H1 (cell line): ENCODE results near the gene ENOX2. TPM values are rescaled to one million over a fixed set of nuclear protein-coding genes. Genes with fewer than 3 reads are reported as not detected.

Source experiments
- CTCF ChIA-PET: fragments of 300-600 bp; sonication (Branson Sonifier 250); formaldehyde crosslinking; loops from one replicate; lab custom pipeline; 2021; ENCODE audit not compliant: partially characterized antibody; lab: Charles Lee
- POLR2A ChIA-PET: fragments of 300-600 bp; sonication (Branson Sonifier 250); formaldehyde crosslinking; loops from one replicate; lab custom pipeline; 2021; ENCODE audit warnings: inconsistent platforms; ENCODE audit not compliant: partially characterized antibody; lab: Charles Lee
- DNase-seq, 2 experiments: peaks; one replicate each; pipeline versions ENCODE4 v3.0.0 to v3.0.0-alpha.2; 2010 to 2022; ENCODE audit warnings: low spot score in 2 of 2, low read depth in 1 of 2, mixed read lengths in 1 of 2
- FAIRE-seq: peaks from 2 replicates; lab custom pipeline; 2011; peaks lifted over from hg19 to GRCh38; lab: Jason Lieb, UNC
- H2AFZ ChIP-seq: 2 replicates; pipeline ENCODE4 v1.8.1; 2012; ENCODE audit warnings: low read length, inconsistent platforms
- H2AK5ac ChIP-seq: 2 replicates; pipeline ENCODE4 v1.6.1; 2013; ENCODE audit warnings: low read depth, low read length
- H2BK120ac ChIP-seq: replicated peaks from 2 replicates; pipeline ENCODE3; 2013; ENCODE audit warnings: low read depth, low read length, inconsistent platforms
- H2BK12ac ChIP-seq: 2 replicates; pipeline ENCODE4 v1.6.1; 2013; ENCODE audit warnings: low read depth, low read length
- H2BK15ac ChIP-seq: 2 replicates; pipeline ENCODE4 v1.6.1; 2013; ENCODE audit warnings: low read length
- H2BK20ac ChIP-seq: 2 replicates; pipeline ENCODE4 v1.6.1; 2013; ENCODE audit warnings: low read length
- H2BK5ac ChIP-seq: 2 replicates; pipeline ENCODE4 v1.6.1; 2013; ENCODE audit warnings: low read depth, low read length
- H3K14ac ChIP-seq: 2 replicates; pipeline ENCODE4 v1.6.1; 2013; ENCODE audit warnings: inconsistent platforms; ENCODE audit not compliant: insufficient read length
- H3K18ac ChIP-seq: 2 replicates; pipeline ENCODE4 v1.6.1; 2013; ENCODE audit warnings: low read length; ENCODE audit errors: extremely low read depth
- H3K23ac ChIP-seq: 2 replicates; pipeline ENCODE4 v1.6.1; 2013; ENCODE audit warnings: inconsistent platforms; ENCODE audit not compliant: insufficient read length
- H3K23me2 ChIP-seq: 2 replicates; pipeline ENCODE4 v1.6.1; 2013; ENCODE audit warnings: low read depth, low read length
- H3K27ac ChIP-seq: 2 replicates; pipeline ENCODE4 v1.6.1; 2011; ENCODE audit warnings: low read depth, low read length, inconsistent platforms
- H3K27me3 ChIP-seq, 4 experiments: replicated peaks in 1 of 4; 1 replicate in 1 of 4; 2 replicates in 3 of 4; pipeline versions ENCODE4 v1.6.1 to v1.8.1; 2011 to 2013; ENCODE audit warnings: low read length in 3 of 4, mild to moderate bottlenecking in 3 of 4, inconsistent platforms in 2 of 4, mixed read lengths in 2 of 4, moderate library complexity in 1 of 4; ENCODE audit not compliant: control insufficient read depth in 3 of 4, insufficient read depth in 3 of 4; ENCODE audit errors: extremely low read depth in 1 of 4
- H3K36me3 ChIP-seq, 4 experiments: 2 replicates each; pipeline versions ENCODE4 v1.6.1 to v1.8.1; 2011 to 2013; ENCODE audit warnings: mild to moderate bottlenecking in 4 of 4, low read length in 3 of 4, moderate library complexity in 2 of 4, control low read depth in 1 of 4, inconsistent platforms in 1 of 4; ENCODE audit not compliant: insufficient read depth in 4 of 4, control insufficient read depth in 2 of 4
- H3K4ac ChIP-seq: replicated peaks from 2 replicates; pipeline ENCODE3; 2013; ENCODE audit warnings: low read length, low read depth, mixed read lengths, inconsistent platforms; ENCODE audit not compliant: insufficient read length
- H3K4me1 ChIP-seq, 4 experiments: replicated peaks in 1 of 4; 1 replicate in 1 of 4; 2 replicates in 3 of 4; pipeline versions ENCODE4 v1.6.1 to v1.8.1; 2011 to 2013; ENCODE audit warnings: low read length in 3 of 4, inconsistent platforms in 2 of 4, mixed read lengths in 1 of 4; ENCODE audit not compliant: insufficient read depth in 4 of 4, control insufficient read depth in 3 of 4
- H3K4me2 ChIP-seq, 2 experiments: 2 replicates each; pipeline versions ENCODE4 v1.6.1 to v1.8.1; 2011 to 2013; ENCODE audit warnings: low read depth in 2 of 2, low read length in 2 of 2, control low read depth in 1 of 2, inconsistent platforms in 1 of 2, mild to moderate bottlenecking in 1 of 2; ENCODE audit not compliant: insufficient read depth in 1 of 2
- H3K4me3 ChIP-seq, 4 experiments: fragments of 200-600, 300-600 bp in 1 of 4; sonication (generic), shearing (Covaris generic), sonication (Bioruptor Twin) in 1 of 4; 2 replicates each; pipeline versions ENCODE4 v1.5.1 to v1.8.1; 2011 to 2016; ENCODE audit warnings: low read length in 4 of 4, low read depth in 3 of 4, control low read depth in 2 of 4, inconsistent platforms in 2 of 4, mild to moderate bottlenecking in 2 of 4, mixed read lengths in 1 of 4, moderate library complexity in 1 of 4; ENCODE audit not compliant: insufficient read depth in 2 of 4; ENCODE audit errors: extremely low read depth in 1 of 4
- H3K56ac ChIP-seq: replicated peaks from 2 replicates; pipeline ENCODE3; 2013; ENCODE audit warnings: low read depth, mild to moderate bottlenecking, mixed read lengths, low read length, inconsistent platforms; ENCODE audit not compliant: insufficient read length
- H3K79me1 ChIP-seq: 2 replicates; pipeline ENCODE4 v1.6.1; 2013; ENCODE audit warnings: low read depth, low read length, control low read depth
- H3K79me2 ChIP-seq, 2 experiments: 2 replicates each; pipeline versions ENCODE4 v1.6.1 to v1.8.1; 2012 to 2013; ENCODE audit warnings: low read length in 2 of 2, mild to moderate bottlenecking in 2 of 2, inconsistent platforms in 1 of 2; ENCODE audit not compliant: insufficient read depth in 2 of 2, control insufficient read depth in 1 of 2
- H3K9ac ChIP-seq, 4 experiments: replicated peaks in 1 of 4; 1 replicate in 1 of 4; 2 replicates in 3 of 4; pipeline versions ENCODE4 v1.6.1 to v1.8.1; 2011 to 2013; ENCODE audit warnings: low read depth in 3 of 4, low read length in 3 of 4, control low read depth in 2 of 4, mild to moderate bottlenecking in 2 of 4, moderate library complexity in 2 of 4, inconsistent platforms in 1 of 4; ENCODE audit errors: extremely low read depth in 1 of 4
- H3K9me3 ChIP-seq, 2 experiments: 2 replicates each; pipeline versions ENCODE4 v1.6.1 to v1.8.1; 2012 to 2013; ENCODE audit warnings: mild to moderate bottlenecking in 2 of 2, moderate library complexity in 2 of 2, control low read depth in 1 of 2, inconsistent platforms in 1 of 2, low read depth in 1 of 2, low read length in 1 of 2, mixed read lengths in 1 of 2; ENCODE audit not compliant: insufficient read depth in 2 of 2
- H4K20me1 ChIP-seq, 2 experiments: replicated peaks in 1 of 2; 2 replicates each; pipeline versions ENCODE3 to v1.8.1; 2011 to 2013; ENCODE audit warnings: inconsistent platforms in 2 of 2, low read length in 2 of 2, mild to moderate bottlenecking in 1 of 2; ENCODE audit not compliant: insufficient read depth in 2 of 2, control insufficient read depth in 1 of 2
- H4K5ac ChIP-seq: 2 replicates; pipeline ENCODE4 v1.6.1; 2013; ENCODE audit warnings: low read length, low read depth, mixed read lengths, inconsistent platforms; ENCODE audit not compliant: insufficient read length
- H4K8ac ChIP-seq: 2 replicates; pipeline ENCODE4 v1.8.0; 2013; ENCODE audit warnings: mild to moderate bottlenecking, moderate library complexity, low read length, inconsistent platforms; ENCODE audit not compliant: insufficient read depth; ENCODE audit errors: extremely low read depth
- H4K91ac ChIP-seq: replicated peaks from 2 replicates; pipeline ENCODE3; 2013; ENCODE audit warnings: low read length, mixed read lengths, inconsistent platforms; ENCODE audit not compliant: insufficient read length
- BRCA1 ChIP-seq: IDR thresholded peaks from 2 replicates; pipeline ENCODE4 v1.6.1; 2012; ENCODE audit warnings: low read depth, low read length, improper control_type of control experiment
- CBX8 ChIP-seq: fragments of 300-800, 300-1000 bp; sonication (generic); IDR thresholded peaks from 2 replicates; pipeline ENCODE4 v1.7.1; 2016; ENCODE audit warnings: low read depth, low read length, borderline replicate concordance
- GTF2F1 ChIP-seq: IDR thresholded peaks from 2 replicates; pipeline ENCODE4 v1.6.1; 2012; ENCODE audit warnings: low read depth, low read length, improper control_type of control experiment, borderline replicate concordance
- PHF8 ChIP-seq: fragments of 200-600 bp; sonication (generic); conservative IDR thresholded peaks from 2 replicates; pipeline ENCODE4 v1.7.1; 2012; ENCODE audit warnings: low read depth, mild to moderate bottlenecking, inconsistent platforms, low read length, moderate library complexity
- POLR2A ChIP-seq, 2 experiments: IDR thresholded peaks; 1 replicate in 1 of 2; 2 replicates in 1 of 2; pipeline ENCODE4 v1.6.1; 2011; ENCODE audit warnings: low read depth in 2 of 2, low read length in 2 of 2, mild to moderate bottlenecking in 2 of 2; ENCODE audit errors: control extremely low read depth in 1 of 2
- RNF2 ChIP-seq: fragments of 200-900, 300-1000 bp; sonication (generic); IDR thresholded peaks from 2 replicates; pipeline ENCODE4 v1.7.1; 2016; ENCODE audit warnings: borderline replicate concordance, low read depth, mild to moderate bottlenecking, antibody characterized with exemption, low read length; ENCODE audit not compliant: poor library complexity, severe bottlenecking; ENCODE audit errors: missing control alignments
- SAP30 ChIP-seq: fragments of 300-600 bp; sonication (generic); IDR thresholded peaks from 2 replicates; pipeline ENCODE4 v1.7.1; 2012; ENCODE audit warnings: low read length, moderate library complexity, mild to moderate bottlenecking, inconsistent platforms; ENCODE audit not compliant: insufficient read depth, insufficient replicate concordance
- WGBS, 2 experiments: shearing (Covaris generic) in 1 of 2; methylation state at CpG; one replicate each; pipeline versions ENCODE4 v1.1.6 to v1.1.7; 2013 to 2015; ENCODE audit warnings: low lambda C conversion rate in 2 of 2, mixed read lengths in 2 of 2, inconsistent platforms in 1 of 2, low coverage in 1 of 2, missing lambda C conversion rate in 1 of 2; ENCODE audit not compliant: insufficient replicate concordance in 2 of 2, insufficient coverage in 1 of 2, insufficient read length in 1 of 2; ENCODE audit errors: extremely low coverage in 1 of 2, missing lambda C conversion rate in 1 of 2; 5-methylcytosine and 5-hydroxymethylcytosine counted together
- polyA plus RNA-seq, 7 experiments: library from polyadenylated mRNA; depleted of rRNA in 3 of 7; stranded (reverse) in 5 of 7; unstranded in 2 of 7; fragments of >200 nt in 5 of 7; fragments of 200-250 nt in 2 of 7; gene quantifications; 1 replicate in 5 of 7; 2 replicates in 1 of 7; 4 replicates in 1 of 7; pipeline versions ENCODE4 v1.2.1 to v1.2.3, GENCODE V29; 2011 to 2013; ENCODE audit warnings: missing spikeins in 2 of 7, mixed read lengths in 2 of 7
- total RNA-seq: library from RNA; stranded (reverse); fragmentation: NEBNext Ultra II Directional; extraction: Animal tissue kit (Norgen Biotek cat#: 25700); gene quantifications from 2 replicates; pipeline ENCODE4 v1.2.1, GENCODE V29; 2021

ENOX2 gene
- total and polyA plus RNA-seq, 2 of the 8 experiments (the other 6 are each of a cell fraction or from before 2014, with no cell fraction given), result 4.5 to 12.3 TPM

- no peak overlapping the region for H4K91ac ChIP-seq
- no peak for DNase-seq
- no peaks in the 10 kb centered on the region for H3K79me1 ChIP-seq
- no peak overlapping the region for H2BK12ac ChIP-seq
- TF ChIP-seq SAP30, result no peak
- no peak for TF ChIP-seq POLR2A (IDR thresholded peaks at IDR 0.05; ENCODE audit: control extremely low read depth in 1 of 2, low read depth in 2 of 2, low read length in 2 of 2)
- TF ChIP-seq GTF2F1, result no peak
- TF ChIP-seq PHF8, result no peak
- no peak for TF ChIP-seq RNF2
- no peak for TF ChIP-seq BRCA1
- TF ChIP-seq CBX8, result no peak
- TF ChIP-seq, all 59 proteins: peak for 0
- H2AK5ac ChIP-seq, result no peak overlapping the region
- no peaks in the 10 kb centered on the region for H3K79me2 ChIP-seq
- 88% methylated on average over 4 of the region's 4 CpGs; no CpG with 5 or more reads in 1 of the 2 experiments for WGBS, 2 experiments
- no peaks in the 10 kb centered on the region for H3K36me3 ChIP-seq
- H3K14ac ChIP-seq, result no peak overlapping the region
- ChIA-PET POLR2A (no interaction called here), CTCF (interaction anchor here (1.5 kb wide), 1 partner anchor 195 kb away, joined by 3 read pairs; no protein-coding TSS in a partner anchor)
- H2BK15ac ChIP-seq, result no peak overlapping the region
- H2AFZ ChIP-seq, result no peak overlapping the region
- FAIRE-seq, result no peak
- H3K4me3 ChIP-seq, result no peak overlapping the region
- H2BK120ac ChIP-seq, result no peak overlapping the region
- no peak overlapping the region for H3K56ac ChIP-seq
- H3K23ac ChIP-seq, result no peak overlapping the region
- no peak overlapping the region for H3K18ac ChIP-seq
- no peak overlapping the region for H3K9ac ChIP-seq
- no peak overlapping the region for H2BK20ac ChIP-seq
- H3K4ac ChIP-seq, result no peak overlapping the region
- no peak overlapping the region for H3K27ac ChIP-seq
- H3K9me3 ChIP-seq, result no peaks in the 10 kb centered on the region
- H4K8ac ChIP-seq, result no peak overlapping the region
- H3K4me2 ChIP-seq, result no peak overlapping the region
- H3K23me2 ChIP-seq, result no peaks in the 10 kb centered on the region
- H4K20me1 ChIP-seq, result no peaks in the 10 kb centered on the region
- H3K4me1 ChIP-seq, result no peaks in the 10 kb centered on the region
- H3K27me3 ChIP-seq, result peaks cover 0 to 1% (median 0%) of the 10 kb centered on the region in 4 experiments; a peak in 1 of 7 replicates
- H4K5ac ChIP-seq, result no peak overlapping the region
- H2BK5ac ChIP-seq, result no peak overlapping the region
Measured at GRCh38 chrX:130772105-130772775, 130.8 kb downstream of the ENOX2 start.
